Natural killer cell (primary cell): ENCODE results near the gene NEURL2. TPM values are rescaled to one million over a fixed set of nuclear protein-coding genes. Genes with fewer than 3 reads are reported as not detected.

ENCODE experiments used
- ATAC-seq, 3 donors: fragments of 150-1000 bp in 2 of 3; fragments of 200-7000 bp in 1 of 3; cut with Tn5 transposase; 1 replicate in 1 of 3; 2 replicates in 2 of 3; pipeline ENCODE4 v1.10.0; 2021; ENCODE audit warnings: mild to moderate bottlenecking in 2 of 3, moderate library complexity in 2 of 3
- DNase-seq, 2 donors: peaks; one replicate each; pipeline versions ENCODE4 v3.0.0 to v3.0.0-alpha.2; 2013 to 2021; ENCODE audit warnings: mixed read lengths in 1 of 2
- H3K27ac ChIP-seq: one replicate; pipeline ENCODE4 v1.5.1; 2013; ENCODE audit warnings: mild to moderate bottlenecking, low read length
- H3K27me3 ChIP-seq: one replicate; pipeline ENCODE4 v1.6.1; 2013; ENCODE audit warnings: low read length; ENCODE audit not compliant: control insufficient read depth, insufficient read depth
- H3K36me3 ChIP-seq: one replicate; pipeline ENCODE4 v1.6.1; 2013; ENCODE audit warnings: low read length; ENCODE audit not compliant: control insufficient read depth, insufficient read depth
- H3K4me1 ChIP-seq: one replicate; pipeline ENCODE4 v1.6.1; 2013; ENCODE audit warnings: low read length; ENCODE audit not compliant: control insufficient read depth, insufficient read depth
- H3K4me3 ChIP-seq: one replicate; pipeline ENCODE4 v1.5.1; 2013; ENCODE audit warnings: low read length
- H3K9me3 ChIP-seq: one replicate; pipeline ENCODE4 v1.6.1; 2013; ENCODE audit warnings: low read length; ENCODE audit not compliant: control insufficient read depth, insufficient read depth
- H3K27ac Mint-ChIP-seq, 2 donors: one replicate each; pipeline ENCODE4 v1.8.0; 2022; ENCODE audit warnings: mild to moderate bottlenecking in 2 of 2, mixed read lengths in 2 of 2, moderate library complexity in 1 of 2
- H3K27me3 Mint-ChIP-seq, 2 donors: one replicate each; pipeline ENCODE4 v1.8.0; 2022; ENCODE audit warnings: low read depth in 2 of 2, mixed read lengths in 2 of 2
- H3K36me3 Mint-ChIP-seq: one replicate; pipeline ENCODE4 v1.8.0; 2022; ENCODE audit warnings: mixed read lengths
- H3K4me1 Mint-ChIP-seq, 2 donors: one replicate each; pipeline ENCODE4 v1.8.0; 2022; ENCODE audit warnings: mixed read lengths in 2 of 2
- H3K4me3 Mint-ChIP-seq: one replicate; pipeline ENCODE4 v1.8.0; 2022; ENCODE audit warnings: mild to moderate bottlenecking, moderate library complexity, mixed read lengths
- H3K9me3 Mint-ChIP-seq, 2 donors: one replicate each; pipeline ENCODE4 v1.8.0; 2022; ENCODE audit warnings: mixed read lengths in 2 of 2
- WGBS: methylation state at CpG from one replicate; pipeline ENCODE4 v1.1.7; 2013; ENCODE audit warnings: missing lambda C conversion rate; ENCODE audit not compliant: insufficient coverage; 5-methylcytosine and 5-hydroxymethylcytosine counted together
- intact Hi-C: fragments of 100-400 bp; cut with micrococcal nuclease; formaldehyde crosslinking; loops from one replicate; pipeline ENCODE4 v1.14.2; 2022
- total RNA-seq, 4 donors: library from RNA; stranded (reverse); fragments of 120-200 nt in 1 of 4; gene quantifications; one replicate each; pipeline versions ENCODE4 v1.2.3 to v1.2.4, GENCODE V29; 2013 to 2022
- TF ChIP-seq, protein P1 (sequence below): fragments of 200-600 bp; IDR thresholded peaks from one replicate; pipeline ENCODE4 v1.8.0; 2022; ENCODE audit warnings: antibody characterized with exemption

NEURL2 gene
- total RNA-seq, 3 donors from 2014 or later (not counting 1 experiment from before 2014, with no cell fraction given), result 0.89 to 1.4 (median 1.4) TPM

- no peak overlapping the region for H3K4me3 ChIP-seq
- Mint-ChIP-seq H3K27me3 (no peaks in the 10 kb centered on the region), H3K4me1 (peaks cover 4% of the 10 kb centered on the region in 2 donors), H3K4me3 (no peak overlapping the region), H3K9me3 (no peaks in the 10 kb centered on the region), H3K36me3 (no peaks in the 10 kb centered on the region), H3K27ac (no peak overlapping the region)
- H3K36me3 ChIP-seq, result no peaks in the 10 kb centered on the region
- DNase-seq (no peak), ATAC-seq (no peak)
- no peaks in the 10 kb centered on the region for H3K27me3 ChIP-seq
- no peaks in the 10 kb centered on the region for H3K9me3 ChIP-seq
- intact Hi-C loops, result no loop called here
- H3K4me1 ChIP-seq, result no peaks in the 10 kb centered on the region
- no peak overlapping the region for H3K27ac ChIP-seq
- TF ChIP-seq, protein P1, sequence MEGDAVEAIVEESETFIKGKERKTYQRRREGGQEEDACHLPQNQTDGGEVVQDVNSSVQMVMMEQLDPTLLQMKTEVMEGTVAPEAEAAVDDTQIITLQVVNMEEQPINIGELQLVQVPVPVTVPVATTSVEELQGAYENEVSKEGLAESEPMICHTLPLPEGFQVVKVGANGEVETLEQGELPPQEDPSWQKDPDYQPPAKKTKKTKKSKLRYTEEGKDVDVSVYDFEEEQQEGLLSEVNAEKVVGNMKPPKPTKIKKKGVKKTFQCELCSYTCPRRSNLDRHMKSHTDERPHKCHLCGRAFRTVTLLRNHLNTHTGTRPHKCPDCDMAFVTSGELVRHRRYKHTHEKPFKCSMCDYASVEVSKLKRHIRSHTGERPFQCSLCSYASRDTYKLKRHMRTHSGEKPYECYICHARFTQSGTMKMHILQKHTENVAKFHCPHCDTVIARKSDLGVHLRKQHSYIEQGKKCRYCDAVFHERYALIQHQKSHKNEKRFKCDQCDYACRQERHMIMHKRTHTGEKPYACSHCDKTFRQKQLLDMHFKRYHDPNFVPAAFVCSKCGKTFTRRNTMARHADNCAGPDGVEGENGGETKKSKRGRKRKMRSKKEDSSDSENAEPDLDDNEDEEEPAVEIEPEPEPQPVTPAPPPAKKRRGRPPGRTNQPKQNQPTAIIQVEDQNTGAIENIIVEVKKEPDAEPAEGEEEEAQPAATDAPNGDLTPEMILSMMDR, result no peak
These were observed 23.2 kb downstream of the NEURL2 start for GRCh38 chr20:45867819-45868176.

DNA sequence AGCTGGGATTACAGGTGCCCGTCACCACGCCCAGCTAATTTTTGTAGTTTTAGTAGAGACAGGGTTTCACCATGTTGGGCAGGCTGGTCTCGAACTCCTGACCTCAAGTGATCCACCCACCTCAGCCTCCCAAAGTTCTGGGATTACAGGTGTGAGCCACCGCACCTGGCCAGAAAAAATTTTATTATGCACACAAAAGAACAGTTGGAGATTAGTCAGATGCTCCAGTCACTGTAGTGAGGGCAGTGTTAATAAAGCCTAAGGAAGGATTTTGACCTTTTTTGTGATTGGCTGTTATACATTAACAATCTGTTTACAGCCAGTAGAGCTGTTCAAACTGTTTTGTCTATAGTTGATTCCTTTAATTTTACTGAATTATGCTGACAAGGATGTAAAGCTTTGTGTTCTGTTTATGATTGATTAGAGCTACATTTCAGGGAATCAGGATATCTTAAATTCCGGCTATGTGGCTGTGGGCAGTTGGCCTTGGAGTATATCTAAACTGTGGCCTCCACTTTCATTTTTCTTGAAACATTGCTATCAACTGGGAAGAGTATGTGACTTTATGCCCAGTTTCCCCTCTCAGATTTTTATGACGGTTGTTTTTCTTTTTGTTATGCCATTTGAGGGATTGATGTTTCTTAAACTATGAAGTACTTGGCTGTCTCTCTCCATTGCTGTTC, 23.7 kb downstream of the NEURL2 start:
- Mint-ChIP-seq H3K27ac (no peak overlapping the region), H3K4me1 (peaks cover 4% of the 10 kb centered on the region in 2 donors), H3K4me3 (no peak overlapping the region), H3K9me3 (no peaks in the 10 kb centered on the region), H3K36me3 (no peaks in the 10 kb centered on the region), H3K27me3 (no peaks in the 10 kb centered on the region)
- DNase-seq (no peak), ATAC-seq (no peak)
- intact Hi-C loops, result no loop called here
- Histone ChIP-seq H3K27me3 (no peaks in the 10 kb centered on the region), H3K4me1 (no peaks in the 10 kb centered on the region), H3K9me3 (no peaks in the 10 kb centered on the region), H3K27ac (no peak overlapping the region), H3K4me3 (no peak overlapping the region), H3K36me3 (no peaks in the 10 kb centered on the region)
- WGBS, result 98% methylated on average over 5 of the region's 6 CpGs
- TF ChIP-seq, protein P1, result no peak

DNA sequence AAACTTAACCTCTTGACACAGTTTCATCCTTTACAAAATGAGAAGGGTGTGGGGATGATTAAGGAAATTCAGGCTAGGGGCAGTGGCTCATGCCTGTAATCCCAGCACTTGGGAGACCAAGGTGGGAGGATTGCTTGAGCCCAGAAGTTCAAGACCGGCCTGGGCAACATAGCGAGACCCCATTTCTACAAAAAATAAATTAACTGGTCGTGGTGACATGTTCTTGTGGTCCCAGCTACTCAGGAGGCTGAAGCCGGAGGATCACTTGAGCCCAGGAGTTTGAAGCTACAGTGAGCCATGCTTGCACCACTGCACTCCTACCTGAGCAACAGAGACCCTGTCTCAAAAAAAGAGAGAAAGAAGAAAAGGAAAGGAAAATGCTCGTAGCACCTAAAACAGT, 24.6 kb downstream of the NEURL2 start:
- Mint-ChIP-seq H3K27me3 (no peaks in the 10 kb centered on the region), H3K9me3 (no peaks in the 10 kb centered on the region), H3K36me3 (no peaks in the 10 kb centered on the region), H3K4me3 (no peak overlapping the region), H3K4me1 (peaks cover 4% of the 10 kb centered on the region in 2 donors), H3K27ac (no peak overlapping the region)
- WGBS, result 98% methylated on average over 4 of the region's 5 CpGs
- no peaks in the 10 kb centered on the region for H3K27me3 ChIP-seq
- ATAC-seq (no peak), DNase-seq (no peak)
- no peaks in the 10 kb centered on the region for H3K4me1 ChIP-seq
- no peak overlapping the region for H3K4me3 ChIP-seq
- TF ChIP-seq, protein P1, result no peak
- no peak overlapping the region for H3K27ac ChIP-seq
- intact Hi-C loops, result no loop called here
- H3K36me3 ChIP-seq, result no peaks in the 10 kb centered on the region
- no peaks in the 10 kb centered on the region for H3K9me3 ChIP-seq
